22Rv1 (cell line): ENCODE data around the gene CD101.

Source experiments
- CTCF ChIP-seq: fragments of 450-650 bp; IDR thresholded peaks from 2 replicates; pipeline ENCODE4 v1.5.1; 2017; ENCODE audit warnings: mild to moderate bottlenecking
- ZFX ChIP-seq: fragments of 450-650 bp; IDR thresholded peaks from 2 replicates; pipeline ENCODE4 v1.6.1; 2017; ENCODE audit warnings: antibody characterized with exemption, borderline replicate concordance

DNA sequence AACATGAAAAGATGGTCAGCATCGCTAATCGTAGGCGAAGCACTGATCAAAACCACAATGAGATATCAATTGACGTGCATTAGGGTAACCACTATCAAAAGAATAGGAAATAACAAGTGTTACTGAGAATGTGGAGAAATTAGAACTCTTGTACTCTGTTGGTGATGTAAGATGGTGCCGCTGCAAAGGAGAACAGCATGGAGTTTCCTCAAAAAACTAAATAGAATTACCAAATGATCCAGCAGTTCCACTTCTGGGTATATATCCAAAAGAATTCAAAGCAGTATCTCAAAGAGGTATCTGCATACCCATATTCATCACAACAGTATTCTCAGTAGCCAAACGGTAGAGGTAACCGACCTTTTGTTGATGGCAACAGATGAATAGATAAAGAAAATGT is 8.3 kb upstream of the CD101 start:
- TF ChIP-seq CTCF (no peak), ZFX (no peak)
